GM12891 (cell line): Measurements from ENCODE around the gene MAP3K7CL.
A peak's percentile ranks its signal among the peaks of the same experiment; 100 is the strongest.

Experiments
- DNase-seq: peaks from one replicate; pipeline ENCODE4 v3.0.0; 2011; ENCODE audit warnings: low spot score; ENCODE audit not compliant: insufficient read length
- FAIRE-seq: peaks from 2 replicates; lab custom pipeline; 2011; peaks lifted over from hg19 to GRCh38; lab: Jason Lieb, UNC
- PAX5 ChIP-seq: IDR thresholded peaks from 2 replicates; pipeline ENCODE4 v1.6.1; 2011; ENCODE audit warnings: low read length, moderate library complexity, mild to moderate bottlenecking; ENCODE audit not compliant: insufficient read depth, severe bottlenecking
- POLR2A ChIP-seq: IDR thresholded peaks from 2 replicates; pipeline ENCODE4 v1.6.1; 2011; ENCODE audit warnings: low read depth, low read length, control low read depth
- POLR2AphosphoS5 ChIP-seq: IDR thresholded peaks from 2 replicates; pipeline ENCODE4 v1.6.1; 2011; ENCODE audit warnings: low read depth, low read length, control low read depth
- POU2F2 ChIP-seq: IDR thresholded peaks from 2 replicates; pipeline ENCODE4 v1.6.1; 2011; ENCODE audit warnings: low read depth, mild to moderate bottlenecking, control low read depth, low read length, moderate library complexity
- SPI1 ChIP-seq: IDR thresholded peaks from 2 replicates; pipeline ENCODE4 v1.6.1; 2011; ENCODE audit warnings: low read depth, low read length, control low read depth
- TAF1 ChIP-seq: IDR thresholded peaks from 2 replicates; pipeline ENCODE4 v1.6.1; 2011; ENCODE audit warnings: low read depth, low read length, control low read depth

The MAP3K7CL gene

DNA sequence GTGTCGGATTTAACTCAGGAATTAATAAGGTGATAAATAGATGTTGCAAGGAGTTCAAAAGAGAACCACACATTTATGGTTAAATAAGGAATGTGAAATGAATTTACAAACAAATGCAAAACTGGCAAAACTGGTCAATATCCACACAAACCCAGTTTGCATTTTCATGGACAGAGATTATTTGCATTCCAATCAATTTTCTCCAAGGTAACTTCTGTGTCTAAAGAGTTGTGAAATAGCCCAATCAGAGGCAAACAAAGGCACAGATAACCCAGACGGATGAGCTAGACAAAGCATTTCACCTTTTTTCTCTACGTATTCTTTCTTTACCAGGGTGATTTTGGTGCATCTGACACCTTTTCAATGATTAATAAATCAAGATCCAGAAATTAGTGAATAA lies 63.9 kb downstream of the MAP3K7CL start:
- TF ChIP-seq SPI1 (no peak), POLR2AphosphoS5 (no peak), TAF1 (no peak), POLR2A (no peak), POU2F2 (no peak), PAX5 (no peak)
- FAIRE-seq (no peak), DNase-seq (no peak)

DNA sequence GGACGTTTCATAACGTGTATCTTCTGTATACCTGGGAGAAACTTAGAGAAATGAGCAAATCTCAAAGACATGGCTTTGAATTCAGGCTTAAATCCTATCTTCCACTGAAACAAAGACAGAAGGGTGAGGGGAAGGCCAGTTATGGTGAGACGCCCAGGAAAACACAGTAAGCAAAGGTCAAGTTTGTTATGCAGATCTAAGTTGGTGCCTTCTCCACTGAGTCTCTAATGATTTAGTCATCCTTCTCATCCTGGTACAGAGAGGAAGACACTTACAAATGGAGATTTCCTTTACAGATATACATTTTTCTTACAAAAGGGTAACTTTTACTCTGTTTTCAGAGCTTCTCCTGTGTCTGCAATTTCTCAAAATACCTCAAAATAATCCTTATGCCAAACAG lies 64.4 kb downstream of the MAP3K7CL start:
- FAIRE-seq: peak; percentile 41
- DNase-seq: no peak
- TF ChIP-seq TAF1: no peak
- no peak for TF ChIP-seq POLR2AphosphoS5
- TF ChIP-seq POLR2A: no peak
- no peak for TF ChIP-seq SPI1
- no peak for TF ChIP-seq PAX5
- no peak for TF ChIP-seq POU2F2

DNA sequence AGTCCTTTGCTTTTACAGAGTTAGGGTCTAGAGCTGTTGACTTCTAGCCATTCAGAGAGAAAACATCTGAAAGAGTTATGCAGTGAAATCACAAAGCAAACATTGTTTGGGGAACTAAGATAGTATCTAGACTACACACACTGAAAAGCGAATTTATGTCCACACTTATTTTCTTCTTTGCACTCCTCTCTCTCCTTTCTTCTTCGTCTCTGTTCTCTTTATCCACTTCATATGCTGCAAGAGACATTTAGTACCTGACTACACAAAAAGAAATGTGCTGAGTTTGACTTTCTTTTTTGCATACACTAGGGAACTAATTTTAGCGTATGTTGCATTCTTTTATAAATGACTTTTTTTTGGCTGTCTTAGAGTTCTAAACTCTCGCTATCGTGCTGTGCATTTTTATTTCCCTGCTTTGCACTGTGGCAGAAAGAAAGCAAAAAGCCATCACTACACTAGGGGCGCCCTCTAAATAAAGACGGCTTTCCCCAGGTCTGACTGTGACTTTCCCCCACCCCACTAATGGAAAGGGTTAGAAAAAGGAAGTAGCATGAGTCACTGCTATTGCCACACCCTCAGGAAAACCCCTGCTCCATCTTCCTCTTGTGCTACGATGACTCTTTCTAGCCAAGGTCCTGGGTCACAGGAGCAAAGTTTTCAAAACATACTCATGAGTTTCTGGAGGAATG lies 65.7 kb downstream of the MAP3K7CL start:
- DNase-seq (peak; percentile 46), FAIRE-seq (peak; percentile 91)
- TF ChIP-seq POLR2A (no peak), PAX5 (no peak), POU2F2 (0 out of 2 replicates have a peak, but pooled peaks have one; percentile 41), TAF1 (no peak), SPI1 (peak; percentile 82), POLR2AphosphoS5 (no peak; the same call in 1 of the 2 replicates)

DNA sequence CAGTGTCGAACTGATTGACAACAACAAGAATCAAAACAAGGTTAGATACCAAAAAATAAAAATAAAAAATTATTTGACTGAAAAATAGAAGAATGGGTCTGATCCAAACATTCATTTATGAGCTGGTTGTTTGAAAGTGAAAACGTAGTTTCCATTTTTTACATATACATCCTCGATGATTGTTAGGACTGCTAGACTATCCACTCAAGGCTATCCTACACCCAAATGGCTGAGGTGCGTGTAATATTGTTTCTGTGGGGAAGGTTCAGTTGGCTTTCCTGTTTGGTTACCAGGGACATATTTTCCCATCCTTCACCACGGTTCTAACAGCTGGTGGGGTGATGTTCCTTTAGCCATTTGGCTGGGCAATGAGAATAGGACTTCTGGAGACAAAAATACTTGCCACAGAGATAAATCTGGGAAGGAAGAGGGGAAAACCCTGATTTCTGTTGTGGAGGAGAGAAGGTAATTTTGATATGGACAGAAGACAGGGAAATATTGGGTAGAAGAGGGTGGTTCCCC lies 66.3 kb downstream of the MAP3K7CL start:
- FAIRE-seq: peak; percentile 35

DNA sequence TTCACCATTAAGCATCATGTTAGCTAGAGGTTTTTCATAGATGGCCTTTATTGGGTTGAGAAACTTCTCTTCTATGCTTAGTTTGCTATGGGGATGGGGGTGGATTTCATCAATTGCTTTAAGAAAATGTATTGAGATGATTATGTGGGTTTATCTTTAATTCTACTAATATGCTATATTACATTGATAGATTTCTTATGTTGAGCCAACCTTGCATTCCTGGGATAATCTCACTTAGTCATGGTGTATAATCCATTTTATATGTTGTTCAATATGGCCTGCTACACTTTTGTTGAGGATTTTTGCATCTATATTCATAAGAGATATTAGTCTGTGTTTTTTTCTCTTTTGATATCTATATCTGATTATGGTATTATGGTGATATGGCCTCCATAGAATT lies 70.7 kb downstream of the MAP3K7CL start:
- no peak for TF ChIP-seq POU2F2
- no peak for TF ChIP-seq POLR2A
- no peak for TF ChIP-seq TAF1
- TF ChIP-seq PAX5: no peak
- TF ChIP-seq SPI1: no peak
- no peak for TF ChIP-seq POLR2AphosphoS5
- FAIRE-seq: no peak
- DNase-seq: no peak

More for the DNA sequence above, 66.3 kb downstream of the MAP3K7CL start:
- DNase-seq: no peak
- TF ChIP-seq POLR2AphosphoS5 (no peak; the same call in 1 of the 2 replicates), SPI1 (no peak), POU2F2 (no peak), PAX5 (no peak), POLR2A (no peak), TAF1 (no peak)

DNA sequence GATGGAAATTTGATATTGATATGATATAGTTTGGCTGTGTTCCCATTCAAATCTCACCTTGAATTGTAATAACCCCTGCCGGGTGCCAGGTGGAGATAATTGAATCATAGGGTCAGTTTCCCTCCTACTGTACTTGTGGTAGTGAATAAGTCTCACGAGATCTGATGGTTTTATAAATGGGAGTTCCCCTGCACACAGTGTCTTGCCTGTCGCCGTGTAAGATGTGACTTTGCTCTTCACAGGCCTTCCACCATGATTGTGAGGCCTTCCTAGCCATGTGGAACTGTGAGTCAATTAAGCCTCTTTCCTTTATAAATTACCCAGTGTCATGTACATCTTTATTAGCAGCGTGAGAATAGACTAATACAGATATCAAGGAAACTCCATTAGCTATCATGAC lies 74.6 kb downstream of the MAP3K7CL start:
- no peak for DNase-seq
- no peak for TF ChIP-seq POLR2AphosphoS5
- no peak for FAIRE-seq

DNA sequence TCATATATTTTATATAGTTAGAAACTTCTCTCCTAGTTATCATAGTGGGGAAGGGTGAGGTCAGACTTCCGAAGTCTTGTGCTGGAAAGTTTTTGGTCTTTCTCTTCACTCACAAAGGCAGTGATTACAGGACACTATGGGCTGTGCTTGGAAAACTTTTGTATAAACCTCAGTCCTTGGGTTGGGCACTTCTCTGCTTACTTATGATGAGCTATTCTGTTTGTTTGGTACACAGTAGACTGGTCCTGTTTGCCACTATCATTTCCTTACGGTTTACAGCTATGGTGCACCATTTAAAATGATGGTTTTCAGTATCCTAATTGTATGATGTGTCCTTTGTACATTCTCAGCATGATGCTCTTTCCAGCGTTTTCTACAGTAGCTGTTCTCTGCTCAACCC lies 75.5 kb downstream of the MAP3K7CL start:
- DNase-seq (no peak), FAIRE-seq (no peak)
- TF ChIP-seq TAF1: no peak
- no peak for TF ChIP-seq POLR2AphosphoS5
- TF ChIP-seq PAX5: no peak
- no peak for TF ChIP-seq SPI1
- TF ChIP-seq POLR2A: no peak
- TF ChIP-seq POU2F2: no peak

DNA sequence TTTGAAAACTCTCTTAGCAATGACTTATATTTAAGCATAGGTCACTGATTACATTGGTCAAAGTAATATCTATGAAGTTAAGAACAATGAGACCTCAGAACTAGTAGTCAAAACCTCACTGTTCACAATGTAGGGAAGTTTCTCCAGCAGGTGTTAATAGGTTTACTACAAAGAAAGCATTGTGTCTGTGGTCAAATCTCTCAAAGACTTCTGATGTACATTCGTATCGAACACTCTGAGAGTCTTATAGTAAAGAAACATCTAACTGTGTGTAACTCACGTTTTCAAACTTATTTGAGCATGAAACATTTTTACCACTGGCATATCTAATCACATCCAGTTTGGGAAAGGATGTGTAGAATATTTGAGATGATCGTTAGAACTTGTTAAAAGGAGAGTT lies 76.0 kb downstream of the MAP3K7CL start:
- FAIRE-seq: no peak
- DNase-seq: no peak
- TF ChIP-seq TAF1 (no peak), POLR2AphosphoS5 (no peak), SPI1 (no peak), PAX5 (no peak), POU2F2 (no peak)

DNA sequence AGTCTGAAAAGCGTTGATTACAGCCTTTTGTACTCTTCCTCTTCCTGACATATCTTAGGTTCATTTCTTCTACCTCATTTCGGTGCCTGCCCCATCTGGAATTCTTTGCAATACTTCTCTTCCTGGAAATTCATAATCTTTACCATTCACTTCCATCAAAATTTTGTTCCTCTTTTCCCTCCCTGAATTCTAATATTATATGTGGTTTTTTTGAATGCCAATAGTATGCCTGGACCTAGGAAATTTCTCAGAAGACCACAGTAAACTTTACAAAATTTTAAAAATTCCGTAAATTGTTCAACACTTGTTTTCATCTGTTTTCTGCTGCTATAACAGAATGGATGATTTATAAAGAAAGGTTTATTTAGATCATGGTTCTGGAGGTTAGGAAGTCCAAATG lies 76.8 kb downstream of the MAP3K7CL start:
- DNase-seq (no peak), FAIRE-seq (no peak)

DNA sequence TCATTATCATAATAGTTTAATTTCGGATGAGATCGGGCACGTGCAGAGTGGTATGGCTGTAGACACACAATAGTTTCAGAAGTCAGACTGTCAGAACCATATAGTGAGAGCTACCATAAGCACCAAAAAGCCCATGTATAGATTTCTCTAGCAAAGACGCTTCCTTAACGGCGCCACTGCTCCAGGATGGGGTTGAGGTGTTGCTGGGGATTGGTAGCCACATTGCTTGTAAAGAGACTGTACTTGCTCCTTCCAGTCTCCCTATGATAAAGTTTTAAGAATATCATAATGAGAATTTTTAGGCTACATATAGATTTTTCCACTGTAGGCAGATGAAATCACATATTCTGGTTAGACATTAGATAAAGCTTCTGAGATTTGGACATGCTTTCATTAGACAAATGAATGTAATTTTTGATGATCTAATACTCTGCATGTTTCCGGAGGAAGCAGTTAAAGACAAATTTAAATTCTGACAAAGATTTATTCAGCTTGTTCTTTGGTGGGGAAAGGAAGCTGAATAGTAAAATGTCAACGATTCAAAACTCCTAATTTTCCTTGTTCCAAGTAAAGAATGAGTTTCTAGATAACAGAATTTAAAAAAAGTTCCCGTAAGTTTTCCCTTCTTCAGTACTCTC lies 77.7 kb downstream of the MAP3K7CL start:
- FAIRE-seq (no peak), DNase-seq (no peak)
- TF ChIP-seq PAX5 (no peak), POLR2AphosphoS5 (no peak), POLR2A (no peak), POU2F2 (no peak), TAF1 (no peak), SPI1 (no peak)

More for the DNA sequence above, 76.8 kb downstream of the MAP3K7CL start:
- TF ChIP-seq POLR2AphosphoS5 (no peak), SPI1 (no peak), POU2F2 (no peak), POLR2A (no peak), PAX5 (no peak), TAF1 (no peak)
